Measurements from ENCODE around the gene KNCN.

DNA sequence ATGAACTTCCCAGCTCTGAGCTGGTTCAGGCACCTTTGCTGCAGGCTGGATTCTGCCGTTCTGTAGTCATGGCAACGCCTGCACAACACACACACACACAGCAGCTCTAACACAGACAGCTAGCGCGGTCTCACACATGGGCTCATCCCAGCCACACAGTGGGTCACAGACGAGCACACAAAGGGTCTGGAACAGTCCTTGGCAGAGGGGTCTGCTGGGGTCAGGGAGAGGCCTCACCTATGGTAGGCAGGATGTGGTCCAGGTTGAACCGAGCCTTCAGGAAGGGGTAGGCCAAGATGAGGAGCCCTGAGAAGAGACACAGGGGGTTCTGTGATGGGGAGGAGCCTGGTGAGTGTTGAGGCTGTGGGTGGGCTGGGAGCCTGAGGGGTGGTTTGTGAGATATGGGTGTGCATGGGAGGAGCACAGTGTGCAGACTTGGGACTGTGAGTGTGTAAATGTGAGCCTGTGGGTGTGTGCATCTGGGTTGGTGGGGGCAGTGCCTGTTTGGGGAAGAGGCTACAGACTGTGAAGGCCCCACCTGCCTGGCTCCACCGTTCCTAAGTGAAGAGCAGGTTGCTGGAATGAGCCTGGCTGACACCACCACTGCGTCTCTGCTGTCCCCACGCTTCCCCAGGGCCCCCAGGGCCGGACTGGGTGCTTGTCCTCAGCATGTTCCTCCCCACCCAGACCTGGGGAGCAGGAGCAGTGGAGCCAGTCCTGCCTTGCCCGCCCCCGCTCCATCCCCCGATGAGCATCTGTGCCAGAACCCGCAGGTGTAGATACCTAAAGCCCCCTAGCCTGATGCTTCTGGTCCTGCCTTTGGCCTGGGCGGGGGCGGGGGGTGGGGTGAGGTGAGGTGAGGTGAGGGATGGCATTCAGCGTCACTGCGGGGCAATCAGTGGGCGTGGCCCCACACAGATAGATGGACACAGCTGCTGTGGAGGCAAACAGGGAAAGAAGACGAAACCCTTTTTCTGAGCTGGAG is 1.5 kb downstream of the KNCN start:
- TF ChIP-seq EZH2 (IDR thresholded peaks at IDR 0.05) (no peak), CTCF (IDR thresholded peaks at IDR 0.05) (no peak)
